Astrocyte of the cerebellum (primary cell): Measurements from ENCODE around the gene ESPL1.

Experiments
- DNase-seq: peaks from one replicate; pipeline ENCODE4 v3.0.0-alpha.2; 2011; ENCODE audit warnings: low read depth
- H3K4me3 ChIP-seq: 2 replicates; pipeline ENCODE4 v1.5.1; 2011; ENCODE audit warnings: mild to moderate bottlenecking, low read depth, low read length, moderate library complexity
- CTCF ChIP-seq: IDR thresholded peaks from 2 replicates; pipeline ENCODE4 v1.5.1; 2012; ENCODE audit warnings: low read length, low read depth, moderate library complexity, mild to moderate bottlenecking; ENCODE audit errors: missing control alignments
- in situ Hi-C: cut with HindIII; loops from 2 replicates; pipeline ENCODE4 v1.10.0; 2017; ENCODE audit warnings: low sequenced_read_pairs

ESPL1 gene

DNA sequence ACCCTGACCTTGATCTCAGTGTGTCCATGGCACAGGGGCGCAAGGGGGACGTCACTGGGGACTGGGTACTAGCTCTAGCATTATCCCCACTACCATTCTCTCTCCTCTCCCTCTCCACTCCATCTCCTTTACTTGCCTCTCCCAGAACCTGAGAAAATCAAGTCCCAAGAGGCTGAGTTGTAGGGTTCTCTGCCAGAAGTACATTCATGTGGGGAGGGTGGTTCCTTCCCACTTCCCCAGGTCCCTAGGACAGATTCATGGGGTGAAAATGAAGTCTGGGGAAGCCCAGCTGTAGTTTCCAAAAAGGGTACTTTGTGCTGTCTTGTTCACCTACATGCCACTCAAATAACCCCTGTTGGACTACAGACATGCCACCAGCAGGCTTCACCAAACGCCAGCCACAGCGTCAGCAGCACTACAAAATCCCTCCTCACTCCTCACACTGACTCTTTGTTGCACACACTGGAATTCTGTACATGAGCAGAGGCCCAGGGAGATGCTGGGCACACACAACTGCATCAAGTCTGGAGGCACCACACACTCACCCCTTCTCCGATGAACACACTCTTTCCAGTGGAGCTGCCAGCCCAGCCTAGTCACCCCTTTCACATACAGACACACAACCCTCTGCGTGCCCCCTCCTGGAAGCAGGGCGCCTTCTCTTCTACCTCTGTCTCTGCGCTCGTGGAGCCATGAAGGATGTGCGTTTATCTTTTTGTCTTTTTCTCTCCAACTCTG is 43.0 kb upstream of the ESPL1 start:
- no peak for TF ChIP-seq CTCF
- H3K4me3 ChIP-seq = no peak overlapping the region
- in situ Hi-C loops = no loop called here
- DNase-seq = no peak

DNA sequence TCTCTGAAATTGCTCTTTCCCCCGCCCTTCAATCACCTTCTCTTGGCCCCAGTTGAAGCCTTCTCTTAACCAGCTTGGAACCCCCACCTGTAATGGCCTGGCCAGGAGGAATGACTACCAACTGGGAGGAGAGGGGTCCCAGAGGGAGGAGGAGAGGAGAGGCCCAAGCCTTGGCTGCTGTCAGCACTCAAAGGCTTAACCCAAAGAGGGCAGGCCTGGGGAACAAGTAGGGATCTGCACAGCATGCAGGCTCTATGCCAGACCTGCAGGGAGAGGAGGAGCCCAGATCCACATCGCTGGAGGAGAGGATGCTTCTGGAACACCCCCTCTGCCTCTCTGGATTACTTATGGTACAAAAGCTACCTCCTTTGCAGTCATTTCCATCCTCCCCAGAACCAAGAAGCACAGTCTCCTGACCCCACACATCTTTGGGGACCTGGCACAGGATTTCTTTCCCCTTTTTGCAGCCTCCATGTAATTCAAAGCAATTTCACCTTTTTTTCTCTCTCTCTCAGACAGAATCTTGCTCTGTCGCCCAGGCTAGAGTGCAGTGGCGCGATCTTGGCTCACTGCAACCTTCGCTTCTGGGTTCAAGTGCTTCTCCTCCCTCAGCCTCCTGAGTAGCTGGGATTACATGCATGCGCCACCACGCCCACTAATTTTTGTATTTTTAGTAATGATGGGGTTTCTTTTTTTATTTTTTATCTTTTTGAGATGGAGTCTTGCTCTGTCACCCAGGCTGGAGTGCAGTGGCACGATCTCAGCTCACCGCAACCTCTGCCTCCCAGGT is 42.3 kb upstream of the ESPL1 start:
- in situ Hi-C loops = no loop called here
- DNase-seq = no peak
- no peak for TF ChIP-seq CTCF
- no peak overlapping the region for H3K4me3 ChIP-seq

GRCh38 chr12:53226815-53227214 is 41.3 kb upstream of the ESPL1 start:
- TF ChIP-seq CTCF = no peak
- H3K4me3 ChIP-seq = no peak overlapping the region
- DNase-seq = no peak
- in situ Hi-C loops = no loop called here

GRCh38 chr12:53227341-53227740 is 40.8 kb upstream of the ESPL1 start:
- in situ Hi-C loops = no loop called here
- no peak for TF ChIP-seq CTCF
- no peak for DNase-seq
- H3K4me3 ChIP-seq = no peak overlapping the region

- DNase-seq = no peak
- in situ Hi-C loops = no loop called here
- H3K4me3 ChIP-seq = no peak overlapping the region
- TF ChIP-seq CTCF = no peak
Observed at GRCh38 chr12:53227836-53228235, 40.3 kb upstream of the ESPL1 start.

DNA sequence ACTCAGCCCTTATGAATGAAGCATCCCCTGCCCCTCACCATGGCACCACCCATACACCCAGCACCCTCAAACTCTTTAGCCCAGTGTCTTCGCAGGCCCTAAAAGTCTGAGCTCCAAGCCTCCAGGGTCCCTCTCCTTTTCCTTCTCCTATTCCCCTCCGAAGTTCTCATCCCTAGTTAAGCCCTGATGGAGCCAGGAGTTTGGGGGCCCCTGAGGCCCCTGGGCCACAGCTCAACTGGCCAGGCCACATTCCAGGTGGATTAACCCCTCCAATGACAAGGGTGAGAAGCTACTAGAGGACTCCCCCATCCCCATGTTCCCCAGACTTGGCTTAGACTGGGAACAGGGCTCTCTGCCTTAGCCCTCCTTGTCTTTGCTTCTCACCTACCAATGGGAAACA is 38.6 kb upstream of the ESPL1 start:
- TF ChIP-seq CTCF = no peak
- DNase-seq = no peak
- no peak overlapping the region for H3K4me3 ChIP-seq
- in situ Hi-C loops = no loop called here
